Testis (tissue), 2 donors: Measurements from ENCODE around the gene ANKRD44.

Source experiments
- CTCF ChIP-seq, 3 experiments: fragments of 450-650 bp in 2 of 3; fragments of 200-600 bp in 1 of 3; sonication (generic) in 1 of 3; IDR thresholded peaks; one replicate each; pipeline ENCODE4 v1.5.1; 2016 to 2019; ENCODE audit warnings: antibody characterized with exemption in 3 of 3, mild to moderate bottlenecking in 2 of 3, moderate library complexity in 1 of 3
- POLR2A ChIP-seq: fragments of 450-650 bp; IDR thresholded peaks from one replicate; pipeline ENCODE4 v1.6.1; 2017; ENCODE audit warnings: antibody characterized with exemption, mild to moderate bottlenecking, moderate library complexity

DNA sequence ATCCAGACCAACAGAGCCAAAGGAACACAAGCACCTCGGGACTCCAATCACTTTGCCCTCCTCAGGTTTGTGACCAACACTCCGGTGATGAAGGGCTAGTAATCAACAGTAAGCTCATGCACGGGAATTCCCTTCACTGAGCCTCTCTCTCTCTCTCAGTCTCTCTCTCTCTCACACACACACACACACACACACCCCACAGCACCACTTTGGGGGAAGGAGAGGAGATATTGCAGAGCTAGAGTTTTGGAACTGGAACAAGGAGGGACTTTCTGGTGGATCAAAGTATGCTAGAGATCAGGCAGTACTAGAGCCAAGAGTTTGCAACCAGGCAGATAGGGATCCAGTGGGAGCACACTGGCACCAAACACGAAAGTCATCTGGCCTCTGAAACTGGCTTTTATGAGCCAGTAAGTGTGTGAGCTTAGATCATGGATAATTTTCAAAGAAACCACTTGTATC lies 98.7 kb downstream of the ANKRD44 start:
- TF ChIP-seq CTCF (IDR thresholded peaks at IDR 0.05), result no peak
- no peak for TF ChIP-seq POLR2A
